Adrenal gland (tissue), 12 donors: ENCODE data around the gene SEMA3E. TPM values are rescaled to one million over a fixed set of nuclear protein-coding genes. Genes with fewer than 3 reads are reported as not detected.

Experiments used
- DNase-seq, 7 donors: peaks; one replicate each; pipeline ENCODE4 v3.0.0-alpha.2; 2019 to 2020
- H3K27ac ChIP-seq, 5 donors: fragments of 200-600 bp; sonication (generic) in 4 of 5; 1 replicate in 3 of 5; 2 replicates in 2 of 5; pipeline versions ENCODE4 v1.5.1 to v1.8.0; 2016 to 2020; ENCODE audit warnings: mild to moderate bottlenecking in 1 of 5
- H3K27me3 ChIP-seq: fragments of 200-600 bp; 2 replicates; pipeline ENCODE4 v1.8.0; 2021
- H3K36me3 ChIP-seq, 2 donors: fragments of 200-600 bp; replicated peaks in 1 of 2; 1 replicate in 1 of 2; 2 replicates in 1 of 2; pipeline versions ENCODE4 v1.5.1 to v1.8.0; 2018 to 2022
- H3K4me1 ChIP-seq, 2 donors: fragments of 200-600 bp; replicated peaks in 1 of 2; 1 replicate in 1 of 2; 2 replicates in 1 of 2; pipeline versions ENCODE4 v1.5.1 to v1.8.0; 2018 to 2021
- H3K4me3 ChIP-seq, 4 donors: fragments of 200-600 bp; sonication (generic) in 3 of 4; one replicate each; pipeline ENCODE4 v1.5.1; 2016 to 2018
- H3K9me3 ChIP-seq, 3 donors: fragments of 200-600 bp; sonication (generic) in 1 of 3; replicated peaks in 1 of 3; 1 replicate in 2 of 3; 2 replicates in 1 of 3; pipeline versions ENCODE4 v1.5.1 to v1.8.0; 2016 to 2021
- POLR2A ChIP-seq, 2 donors: fragments of 450-650 bp; IDR thresholded peaks; one replicate each; pipeline ENCODE4 v1.6.1; 2017; ENCODE audit warnings: antibody characterized with exemption in 2 of 2, mild to moderate bottlenecking in 2 of 2, moderate library complexity in 1 of 2
- WGBS, 4 donors: extraction: QIAGEN DNeasy Blood & Tissue Kit in 2 of 4; methylation state at CpG; one replicate each; pipeline versions ENCODE4 v1.1.5 to v1.1.7; 2013 to 2017; 5-methylcytosine and 5-hydroxymethylcytosine counted together
- intact Hi-C, 2 donors: fragments of 100-400 bp; cut with DNase I; formaldehyde crosslinking; loops; one replicate each; pipeline versions ENCODE4 v1.14.1 to v1.15.0; 2022 to 2023
- polyA plus RNA-seq, 3 donors: library from polyadenylated mRNA; stranded (reverse); fragments of 200-250 nt in 2 of 3; fragments of 350-450 nt in 1 of 3; fragmentation: Illumina TruSeq in 1 of 3; extraction: RNeasy Lipid Tissue Mini Kit (QIAGEN cat#74804) in 1 of 3; gene quantifications; one replicate each; pipeline ENCODE4 v1.2.3, GENCODE V29; 2013 to 2014
- total RNA-seq, 9 donors: library from RNA; depleted of rRNA in 4 of 9; stranded (reverse); fragments of >200 nt in 4 of 9; fragments of 120-200 nt in 1 of 9; fragmentation: NEBNext Ultra II Directional in 1 of 9; extraction: Animal tissue kit (Norgen Biotek cat#: 25700) in 1 of 9; gene quantifications; one replicate each; pipeline versions ENCODE4 v1.1.0 to v1.2.4, GENCODE V29; 2013 to 2023
- TF ChIP-seq, protein P1 (sequence below), 6 experiments: fragments of 450-650 bp in 4 of 6; fragments of 200-600 bp in 2 of 6; sonication (generic) in 1 of 6; IDR thresholded peaks; 1 replicate in 5 of 6; 2 replicates in 1 of 6; pipeline versions ENCODE4 v1.5.1 to v1.8.0; 2016 to 2021; ENCODE audit warnings: antibody characterized with exemption in 6 of 6, mild to moderate bottlenecking in 2 of 6, moderate library complexity in 1 of 6
- donor health status: healthy with polysubstance abuse.
- donor health status: Bipolar disorder and iron deficiency.
- donor health status: DM: yes; HTN: yes; CAD: no.
- donor health status: DM: no; HTN: no; CAD: no.
- donor health status: DM: no; HTN: no; CAD: no.
- donor health status: DM: yes; HTN: yes; CAD: no.

SEMA3E gene
- total and polyA plus RNA-seq, 12 donors = 0.09 to 0.58 (median 0.16) TPM; not detected in 4

DNA sequence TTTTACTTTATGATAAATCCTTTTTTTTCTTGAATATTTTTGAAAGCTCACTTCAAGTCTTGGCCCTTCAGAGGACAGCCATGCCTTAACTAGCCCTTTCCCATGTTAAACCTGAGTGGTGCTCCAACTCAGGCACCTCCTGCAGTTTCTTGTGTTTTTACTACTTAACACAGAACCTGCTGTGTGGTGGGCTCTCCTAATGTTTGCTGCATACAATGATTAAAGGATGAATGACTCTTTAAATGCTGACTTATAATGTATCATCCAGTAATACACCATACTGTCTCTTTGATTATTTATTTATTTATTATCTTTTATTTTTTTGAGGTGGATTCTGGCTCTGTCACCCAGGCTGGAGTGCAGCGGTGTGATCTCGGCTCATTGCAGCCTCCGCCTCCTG lies 179.4 kb downstream of the SEMA3E start:
- no peak for DNase-seq
- 89 to 98% (median 94%) methylated on average over 3 of the region's 3 CpGs for WGBS, 4 donors
- TF ChIP-seq, protein P1, sequence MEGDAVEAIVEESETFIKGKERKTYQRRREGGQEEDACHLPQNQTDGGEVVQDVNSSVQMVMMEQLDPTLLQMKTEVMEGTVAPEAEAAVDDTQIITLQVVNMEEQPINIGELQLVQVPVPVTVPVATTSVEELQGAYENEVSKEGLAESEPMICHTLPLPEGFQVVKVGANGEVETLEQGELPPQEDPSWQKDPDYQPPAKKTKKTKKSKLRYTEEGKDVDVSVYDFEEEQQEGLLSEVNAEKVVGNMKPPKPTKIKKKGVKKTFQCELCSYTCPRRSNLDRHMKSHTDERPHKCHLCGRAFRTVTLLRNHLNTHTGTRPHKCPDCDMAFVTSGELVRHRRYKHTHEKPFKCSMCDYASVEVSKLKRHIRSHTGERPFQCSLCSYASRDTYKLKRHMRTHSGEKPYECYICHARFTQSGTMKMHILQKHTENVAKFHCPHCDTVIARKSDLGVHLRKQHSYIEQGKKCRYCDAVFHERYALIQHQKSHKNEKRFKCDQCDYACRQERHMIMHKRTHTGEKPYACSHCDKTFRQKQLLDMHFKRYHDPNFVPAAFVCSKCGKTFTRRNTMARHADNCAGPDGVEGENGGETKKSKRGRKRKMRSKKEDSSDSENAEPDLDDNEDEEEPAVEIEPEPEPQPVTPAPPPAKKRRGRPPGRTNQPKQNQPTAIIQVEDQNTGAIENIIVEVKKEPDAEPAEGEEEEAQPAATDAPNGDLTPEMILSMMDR (IDR thresholded peaks at IDR 0.05) = no peak
- TF ChIP-seq POLR2A (IDR thresholded peaks at IDR 0.05) = no peak
- Histone ChIP-seq H3K27ac (no peak overlapping the region), H3K9me3 (no peaks in the 10 kb centered on the region), H3K36me3 (no peaks in the 10 kb centered on the region), H3K27me3 (no peaks in the 10 kb centered on the region), H3K4me3 (no peak overlapping the region), H3K4me1 (no peaks in the 10 kb centered on the region)
- intact Hi-C loops = no loop called here

DNA sequence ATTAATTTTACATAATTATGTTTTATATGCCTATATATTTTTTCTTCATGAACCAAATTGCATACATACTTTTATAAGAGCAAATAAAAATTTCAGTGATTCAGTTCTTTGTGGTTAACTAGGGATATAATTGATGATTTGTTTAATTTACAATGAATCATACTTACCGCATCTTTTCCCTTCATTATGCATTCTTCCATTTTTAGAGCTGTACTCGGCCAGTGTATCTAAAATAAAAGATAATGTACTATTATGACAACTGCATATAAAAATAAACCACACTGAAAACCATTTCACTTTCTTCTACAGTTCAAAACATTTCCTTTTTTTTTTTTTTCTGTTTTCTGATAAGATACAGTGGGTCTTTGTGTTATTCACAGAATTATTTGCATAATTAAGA lies 179.9 kb downstream of the SEMA3E start:
- no peak for TF ChIP-seq POLR2A (IDR thresholded peaks at IDR 0.05)
- TF ChIP-seq, protein P1 (IDR thresholded peaks at IDR 0.05) = no peak
- Histone ChIP-seq H3K27me3 (no peaks in the 10 kb centered on the region), H3K27ac (no peak overlapping the region), H3K36me3 (no peaks in the 10 kb centered on the region), H3K9me3 (no peaks in the 10 kb centered on the region), H3K4me3 (no peak overlapping the region), H3K4me1 (no peaks in the 10 kb centered on the region)
- DNase-seq = no peak
- intact Hi-C loops = no loop called here
- WGBS, 4 donors = 52 to 67% (median 63%) methylated on average over 2 of the region's 2 CpGs

DNA sequence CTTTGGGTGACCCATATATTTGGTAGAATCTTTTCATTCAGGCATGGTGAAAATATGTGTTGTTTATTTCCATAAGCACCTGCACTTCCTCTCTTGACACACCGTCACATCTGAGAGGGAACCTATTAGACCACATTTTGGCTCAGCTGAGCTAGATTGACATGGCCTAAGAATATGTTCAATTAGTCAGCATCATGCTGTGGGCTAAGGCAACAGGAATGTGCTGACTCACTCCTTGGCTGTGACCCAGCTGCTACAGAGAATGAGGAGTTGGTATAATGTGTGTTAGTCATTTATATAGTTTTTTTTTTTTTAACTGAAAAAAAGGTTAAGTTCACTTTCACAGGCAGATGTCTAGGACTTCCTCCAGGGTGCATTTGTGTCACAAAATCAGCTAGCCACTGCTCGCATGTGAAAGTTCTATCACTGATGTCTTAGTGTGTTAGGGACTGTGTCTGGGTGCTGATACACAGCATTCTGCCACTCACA lies 180.6 kb downstream of the SEMA3E start:
- no peaks in the 10 kb centered on the region for H3K9me3 ChIP-seq
- no peaks in the 10 kb centered on the region for H3K27me3 ChIP-seq
- intact Hi-C loops = no loop called here
- H3K27ac ChIP-seq = no peak overlapping the region
- 14 to 20% (median 18%) methylated on average over 2 of the region's 2 CpGs for WGBS, 4 donors
- no peaks in the 10 kb centered on the region for H3K4me1 ChIP-seq
- no peaks in the 10 kb centered on the region for H3K36me3 ChIP-seq
- peak; percentile 87 to 97 (median 94) for DNase-seq
- H3K4me3 ChIP-seq = no peak overlapping the region
- TF ChIP-seq, protein P1 (IDR thresholded peaks at IDR 0.05) = no peak
- TF ChIP-seq POLR2A (IDR thresholded peaks at IDR 0.05) = no peak

DNA sequence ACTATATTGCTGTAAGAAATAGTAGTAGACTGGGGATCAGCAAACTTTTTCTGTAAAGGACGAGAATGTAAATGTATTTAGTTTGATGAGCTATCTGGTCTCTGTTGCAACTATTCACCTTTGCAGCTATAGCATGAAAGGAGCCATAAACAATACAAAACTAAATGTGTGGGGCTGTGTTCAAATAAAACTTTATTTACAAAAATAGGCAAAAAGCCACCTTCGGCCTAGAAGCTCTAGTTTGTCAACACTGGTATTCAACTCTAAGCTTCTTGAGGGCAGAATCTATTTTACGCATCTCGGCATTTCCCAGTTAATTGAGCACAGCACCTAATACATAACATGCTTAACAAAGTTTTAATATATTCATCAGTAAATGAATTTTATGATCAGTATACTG lies 181.4 kb downstream of the SEMA3E start:
- DNase-seq = no peak
- Histone ChIP-seq H3K4me1 (no peaks in the 10 kb centered on the region), H3K4me3 (no peak overlapping the region), H3K36me3 (no peaks in the 10 kb centered on the region), H3K27me3 (no peaks in the 10 kb centered on the region), H3K27ac (no peak overlapping the region), H3K9me3 (no peaks in the 10 kb centered on the region)
- intact Hi-C loops = no loop called here
- TF ChIP-seq POLR2A (IDR thresholded peaks at IDR 0.05) = no peak
- TF ChIP-seq, protein P1 (IDR thresholded peaks at IDR 0.05) = no peak
- 91 to 96% (median 93%) methylated on average over 4 of the region's 4 CpGs for WGBS, 4 donors
